Smooth muscle cell (in vitro differentiated cells): Measurements from ENCODE around the gene SLMAP. TPM values are rescaled to one million over a fixed set of nuclear protein-coding genes. Genes with fewer than 3 reads are reported as not detected.

ENCODE experiments used
- DNase-seq: peaks from one replicate; lab custom pipeline; 2025; ENCODE audit not compliant: unreplicated experiment; lab: John Stamatoyannopoulos, UW
- H2AFZ ChIP-seq: fragments of 200-600 bp; sonication (generic); 2 replicates; pipeline ENCODE4 v1.6.0; 2016; ENCODE audit warnings: antibody characterized with exemption, low read depth, mild to moderate bottlenecking
- H3F3A ChIP-seq: fragments of 200-600 bp; sonication (generic); 2 replicates; pipeline ENCODE4 v1.6.0; 2017; ENCODE audit warnings: antibody characterized with exemption, low read depth
- H3K27ac ChIP-seq: fragments of 200-600 bp; sonication (generic); 2 replicates; pipeline ENCODE4 v1.5.1; 2016; ENCODE audit warnings: low read depth, mild to moderate bottlenecking
- H3K27me3 ChIP-seq: fragments of 200-600 bp; sonication (generic); 2 replicates; pipeline ENCODE4 v1.6.1; 2016; ENCODE audit warnings: low read depth, mild to moderate bottlenecking
- H3K36me3 ChIP-seq: fragments of 200-600 bp; sonication (generic); 2 replicates; pipeline ENCODE4 v1.5.1; 2016; ENCODE audit warnings: low read depth
- H3K4me1 ChIP-seq: fragments of 200-600 bp; sonication (generic); 2 replicates; pipeline ENCODE4 v1.5.1; 2016; ENCODE audit warnings: low read depth
- H3K4me2 ChIP-seq: fragments of 200-600 bp; sonication (generic); 2 replicates; pipeline ENCODE4 v1.6.0; 2016; ENCODE audit warnings: mild to moderate bottlenecking
- H3K4me3 ChIP-seq: fragments of 200-600 bp; sonication (generic); 2 replicates; pipeline ENCODE4 v1.5.1; 2016; ENCODE audit warnings: mild to moderate bottlenecking
- H3K79me2 ChIP-seq: fragments of 200-600 bp; sonication (generic); 2 replicates; pipeline ENCODE4 v1.6.0; 2016; ENCODE audit warnings: low read depth, mild to moderate bottlenecking
- H3K9ac ChIP-seq: fragments of 200-600 bp; sonication (generic); 2 replicates; pipeline ENCODE4 v1.6.0; 2016; ENCODE audit warnings: low read depth
- H3K9me3 ChIP-seq: fragments of 200-600 bp; sonication (generic); replicated peaks from 2 replicates; pipeline ENCODE4 v1.5.1; 2016; ENCODE audit warnings: low read depth
- H4K20me1 ChIP-seq: fragments of 200-600 bp; sonication (generic); 2 replicates; pipeline ENCODE4 v1.6.0; 2016; ENCODE audit warnings: low read depth
- WGBS: methylation state at CpG from one replicate; pipeline ENCODE4 v1.1.7; 2016; ENCODE audit warnings: low lambda C conversion rate; 5-methylcytosine and 5-hydroxymethylcytosine counted together
- polyA plus RNA-seq: library from polyadenylated mRNA; unstranded; fragments of >200 nt; fragmentation: Nextera tagmentation; extraction: Ambion mirVana; gene quantifications from 2 replicates; pipeline ENCODE4 v1.2.1, GENCODE V29; 2016
- total RNA-seq: library from RNA; depleted of rRNA; stranded (reverse); fragments of >200 nt; gene quantifications from 2 replicates; pipeline ENCODE4 v1.2.3, GENCODE V29; 2014
- TF ChIP-seq, protein P1 (sequence below): fragments of 200-600 bp; sonication (generic); IDR thresholded peaks from 2 replicates; pipeline ENCODE4 v1.5.1; 2017; ENCODE audit warnings: borderline replicate concordance, mild to moderate bottlenecking, antibody characterized with exemption; ENCODE audit not compliant: insufficient read depth, poor library complexity, severe bottlenecking

The SLMAP gene
- total and polyA plus RNA-seq, 2 experiments from 2014 or later = 19.9 to 42.8 TPM

DNA sequence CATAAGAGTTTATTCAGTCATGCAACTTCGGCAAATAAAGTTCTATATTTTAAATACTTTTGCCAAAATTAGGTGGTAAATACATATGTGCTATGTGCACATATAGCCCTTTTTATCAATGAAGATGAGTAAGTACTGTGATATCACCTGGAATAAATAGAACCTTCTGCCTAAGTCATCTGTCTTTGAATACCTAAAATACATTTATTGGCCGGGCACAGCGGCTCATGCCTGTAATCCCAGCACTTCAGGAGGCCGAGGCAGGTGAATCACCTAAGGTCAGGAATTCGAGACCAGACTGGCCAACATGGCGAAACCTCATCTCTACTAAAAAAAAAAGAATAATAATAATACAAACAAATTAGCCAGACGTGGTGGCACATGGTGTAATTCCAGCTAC, 178.3 kb downstream of the SLMAP start:
- Histone ChIP-seq H3K9ac (no peak overlapping the region), H3K9me3 (no peaks in the 10 kb centered on the region), H2AFZ (no peak overlapping the region), H3K27me3 (no peaks in the 10 kb centered on the region), H3K4me2 (no peak overlapping the region), H3K79me2 (no peaks in the 10 kb centered on the region), H3K36me3 (no peaks in the 10 kb centered on the region), H3K4me1 (no peaks in the 10 kb centered on the region), H4K20me1 (no peaks in the 10 kb centered on the region), H3K27ac (no peak overlapping the region), H3K4me3 (no peak overlapping the region), H3F3A (no peaks in the 10 kb centered on the region)
- 85% methylated on average over 7 of the region's 7 CpGs for WGBS
- DNase-seq = no peak
- TF ChIP-seq, protein P1, sequence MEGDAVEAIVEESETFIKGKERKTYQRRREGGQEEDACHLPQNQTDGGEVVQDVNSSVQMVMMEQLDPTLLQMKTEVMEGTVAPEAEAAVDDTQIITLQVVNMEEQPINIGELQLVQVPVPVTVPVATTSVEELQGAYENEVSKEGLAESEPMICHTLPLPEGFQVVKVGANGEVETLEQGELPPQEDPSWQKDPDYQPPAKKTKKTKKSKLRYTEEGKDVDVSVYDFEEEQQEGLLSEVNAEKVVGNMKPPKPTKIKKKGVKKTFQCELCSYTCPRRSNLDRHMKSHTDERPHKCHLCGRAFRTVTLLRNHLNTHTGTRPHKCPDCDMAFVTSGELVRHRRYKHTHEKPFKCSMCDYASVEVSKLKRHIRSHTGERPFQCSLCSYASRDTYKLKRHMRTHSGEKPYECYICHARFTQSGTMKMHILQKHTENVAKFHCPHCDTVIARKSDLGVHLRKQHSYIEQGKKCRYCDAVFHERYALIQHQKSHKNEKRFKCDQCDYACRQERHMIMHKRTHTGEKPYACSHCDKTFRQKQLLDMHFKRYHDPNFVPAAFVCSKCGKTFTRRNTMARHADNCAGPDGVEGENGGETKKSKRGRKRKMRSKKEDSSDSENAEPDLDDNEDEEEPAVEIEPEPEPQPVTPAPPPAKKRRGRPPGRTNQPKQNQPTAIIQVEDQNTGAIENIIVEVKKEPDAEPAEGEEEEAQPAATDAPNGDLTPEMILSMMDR = no peak

DNA sequence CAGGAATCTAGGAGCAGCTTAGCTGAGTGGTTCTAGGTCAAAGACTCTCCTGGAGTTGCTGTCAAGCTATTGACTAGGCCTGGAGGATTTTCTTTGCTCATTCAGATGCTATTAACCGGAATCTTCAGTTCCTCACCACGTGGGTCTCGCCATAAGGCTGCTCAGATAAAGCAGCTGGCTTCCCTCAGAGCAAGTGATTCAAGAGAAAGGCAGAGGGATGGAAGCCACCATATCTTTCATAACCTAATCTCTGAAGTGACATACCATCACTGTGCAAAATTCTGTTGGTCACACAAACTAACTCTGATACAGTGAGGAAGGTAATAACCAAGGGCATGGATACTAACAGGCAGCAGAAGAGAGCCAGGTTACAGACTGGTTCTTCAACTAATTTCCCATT, 179.4 kb downstream of the SLMAP start:
- Histone ChIP-seq H3K36me3 (no peaks in the 10 kb centered on the region), H3K4me2 (no peak overlapping the region), H3K27me3 (no peaks in the 10 kb centered on the region), H3K79me2 (no peaks in the 10 kb centered on the region), H3K4me3 (no peak overlapping the region), H2AFZ (no peak overlapping the region), H3K9ac (no peak overlapping the region), H3K27ac (no peak overlapping the region), H3K4me1 (no peaks in the 10 kb centered on the region), H3F3A (no peaks in the 10 kb centered on the region), H3K9me3 (no peaks in the 10 kb centered on the region), H4K20me1 (no peaks in the 10 kb centered on the region)
- DNase-seq = no peak
- TF ChIP-seq, protein P1 = no peak
- 79% methylated on average over 3 of the region's 3 CpGs for WGBS

DNA sequence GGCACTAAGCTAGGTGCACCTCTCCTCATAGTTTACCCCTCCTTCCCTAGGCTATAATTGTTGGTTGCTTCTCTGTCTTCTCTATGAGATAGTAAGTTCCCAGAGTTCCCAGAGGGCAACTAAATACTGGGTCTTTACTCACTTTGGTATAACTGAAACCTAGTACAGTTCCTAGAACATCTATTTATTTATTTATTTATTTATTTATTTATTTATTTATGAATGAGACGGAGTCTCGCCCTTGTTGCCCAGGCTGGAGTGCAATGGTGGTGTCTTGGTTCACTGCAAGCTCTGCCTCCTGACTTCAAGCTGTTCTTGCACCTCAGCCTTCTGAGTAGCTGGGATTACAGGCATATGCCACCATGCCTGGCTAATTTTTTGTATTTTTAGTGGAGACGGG, 181.0 kb downstream of the SLMAP start:
- Histone ChIP-seq H3K9ac (no peak overlapping the region), H3F3A (no peaks in the 10 kb centered on the region), H4K20me1 (no peaks in the 10 kb centered on the region), H3K4me3 (no peak overlapping the region), H2AFZ (no peak overlapping the region), H3K9me3 (no peaks in the 10 kb centered on the region), H3K27ac (no peak overlapping the region), H3K27me3 (no peaks in the 10 kb centered on the region), H3K36me3 (no peaks in the 10 kb centered on the region), H3K4me2 (no peak overlapping the region), H3K79me2 (no peaks in the 10 kb centered on the region), H3K4me1 (no peaks in the 10 kb centered on the region)
- DNase-seq = no peak
- WGBS = 100% methylated on average over 3 of the region's 3 CpGs
- TF ChIP-seq, protein P1 = no peak

DNA sequence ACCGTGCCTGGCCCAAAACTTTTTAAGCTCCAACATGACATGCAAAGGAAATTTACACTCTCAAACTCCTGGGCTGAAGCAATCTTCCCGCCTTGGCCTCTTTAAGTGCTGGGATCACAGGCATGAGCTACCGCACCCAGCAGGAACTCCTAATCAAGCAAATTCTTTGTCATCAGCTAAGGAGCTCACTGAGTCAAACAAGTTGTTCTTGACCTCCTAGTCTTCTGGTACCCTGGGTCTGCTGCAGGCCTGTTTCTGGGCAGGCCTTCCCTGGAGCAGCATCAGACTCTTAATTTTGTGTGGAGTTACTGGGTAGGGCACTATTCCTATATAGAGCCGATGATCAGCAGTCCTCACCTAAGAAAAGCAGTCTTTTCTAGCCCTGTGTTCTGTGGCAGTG, 183.7 kb downstream of the SLMAP start:
- no peak overlapping the region for H3K27ac ChIP-seq
- H3F3A ChIP-seq = no peaks in the 10 kb centered on the region
- H3K9me3 ChIP-seq = no peaks in the 10 kb centered on the region
- no peaks in the 10 kb centered on the region for H3K27me3 ChIP-seq
- no peaks in the 10 kb centered on the region for H4K20me1 ChIP-seq
- H3K79me2 ChIP-seq = no peaks in the 10 kb centered on the region
- no peak overlapping the region for H3K4me2 ChIP-seq
- no peaks in the 10 kb centered on the region for H3K36me3 ChIP-seq
- TF ChIP-seq, protein P1 = no peak
- no peaks in the 10 kb centered on the region for H3K4me1 ChIP-seq
- H3K9ac ChIP-seq = no peak overlapping the region
- no peak overlapping the region for H2AFZ ChIP-seq
- 79% methylated on average over 3 of the region's 4 CpGs for WGBS
- no peak for DNase-seq
- H3K4me3 ChIP-seq = no peak overlapping the region
